H1 (cell line): ENCODE data around the gene MAML3. TPM values are rescaled to one million over a fixed set of nuclear protein-coding genes. Genes with fewer than 3 reads are reported as not detected.

Experiments used
- EP300 ChIP-seq, 2 experiments: IDR thresholded peaks; 1 replicate in 1 of 2; 2 replicates in 1 of 2; pipeline ENCODE4 v1.6.1; 2011 to 2012; ENCODE audit warnings: low read depth in 2 of 2, low read length in 2 of 2, mild to moderate bottlenecking in 2 of 2, borderline replicate concordance in 1 of 2, inconsistent platforms in 1 of 2, moderate library complexity in 1 of 2
- KDM5A ChIP-seq: fragments of 200-600 bp; IDR thresholded peaks from 2 replicates; pipeline ENCODE4 v1.7.1; 2012; ENCODE audit warnings: mild to moderate bottlenecking, low read length, inconsistent platforms, mixed read lengths
- RBBP5 ChIP-seq: IDR thresholded peaks from 2 replicates; pipeline ENCODE4 v1.7.1; 2012; ENCODE audit warnings: low read depth, mild to moderate bottlenecking, inconsistent platforms, low read length, moderate library complexity, borderline replicate concordance
- SP4 ChIP-seq: IDR thresholded peaks from 2 replicates; pipeline ENCODE4 v1.6.1; 2012; ENCODE audit warnings: low read length, inconsistent platforms
- TAF1 ChIP-seq: IDR thresholded peaks from 2 replicates; pipeline ENCODE4 v1.6.1; 2011; ENCODE audit warnings: mild to moderate bottlenecking, low read depth, low read length
- TAF7 ChIP-seq: optimal IDR thresholded peaks from 2 replicates; pipeline ENCODE3; 2011; ENCODE audit warnings: low read depth, mild to moderate bottlenecking, inconsistent platforms, low read length, moderate library complexity, borderline replicate concordance
- ZNF274 ChIP-seq: IDR thresholded peaks from 2 replicates; pipeline ENCODE4 v1.7.0; 2012; ENCODE audit warnings: low read length, borderline replicate concordance; ENCODE audit errors: extremely low read depth
- polyA plus RNA-seq, 7 experiments: library from polyadenylated mRNA; depleted of rRNA in 3 of 7; stranded (reverse) in 5 of 7; unstranded in 2 of 7; fragments of >200 nt in 5 of 7; fragments of 200-250 nt in 2 of 7; gene quantifications; 1 replicate in 5 of 7; 2 replicates in 1 of 7; 4 replicates in 1 of 7; pipeline versions ENCODE4 v1.2.1 to v1.2.3, GENCODE V29; 2011 to 2013; ENCODE audit warnings: missing spikeins in 2 of 7, mixed read lengths in 2 of 7
- total RNA-seq: library from RNA; stranded (reverse); fragmentation: NEBNext Ultra II Directional; extraction: Animal tissue kit (Norgen Biotek cat#: 25700); gene quantifications from 2 replicates; pipeline ENCODE4 v1.2.1, GENCODE V29; 2021
- TF ChIP-seq, protein P1 (sequence below), 3 experiments: IDR thresholded peaks; 1 replicate in 2 of 3; 2 replicates in 1 of 3; pipeline versions ENCODE4 v1.5.1 to v1.6.1; 2011; ENCODE audit warnings: low read length in 3 of 3, mild to moderate bottlenecking in 3 of 3, inconsistent platforms in 2 of 3, low read depth in 1 of 3, moderate library complexity in 1 of 3; ENCODE audit not compliant: insufficient read depth in 1 of 3; ENCODE audit errors: control extremely low read depth in 1 of 3
- TF ChIP-seq, protein P2 (sequence below): IDR thresholded peaks from 2 replicates; pipeline ENCODE4 v1.6.1; 2012; ENCODE audit warnings: inconsistent platforms

Gene MAML3
- total and polyA plus RNA-seq, 2 of the 8 experiments (the other 6 are each of a cell fraction or from before 2014, with no cell fraction given): 2.1 to 5.7 TPM

DNA sequence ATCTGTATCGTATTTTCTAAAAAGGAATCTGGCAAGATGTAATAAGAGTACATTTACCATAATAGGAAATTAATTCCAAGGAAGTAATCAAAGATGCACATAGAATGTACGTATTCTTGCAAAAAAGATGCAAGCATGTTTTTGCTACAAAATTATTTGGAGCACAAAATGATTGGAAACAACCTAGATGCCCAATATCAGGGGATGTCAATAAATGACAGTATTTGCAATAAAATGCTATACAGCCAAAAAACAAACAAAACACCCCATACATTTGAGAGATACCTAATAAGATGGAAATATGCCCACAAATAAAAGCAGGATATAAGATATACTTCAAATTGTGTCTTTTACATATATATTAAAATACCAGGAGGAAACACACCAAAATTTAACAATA is 29.3 kb upstream of the MAML3 start (continued):
- TF ChIP-seq, protein P1, sequence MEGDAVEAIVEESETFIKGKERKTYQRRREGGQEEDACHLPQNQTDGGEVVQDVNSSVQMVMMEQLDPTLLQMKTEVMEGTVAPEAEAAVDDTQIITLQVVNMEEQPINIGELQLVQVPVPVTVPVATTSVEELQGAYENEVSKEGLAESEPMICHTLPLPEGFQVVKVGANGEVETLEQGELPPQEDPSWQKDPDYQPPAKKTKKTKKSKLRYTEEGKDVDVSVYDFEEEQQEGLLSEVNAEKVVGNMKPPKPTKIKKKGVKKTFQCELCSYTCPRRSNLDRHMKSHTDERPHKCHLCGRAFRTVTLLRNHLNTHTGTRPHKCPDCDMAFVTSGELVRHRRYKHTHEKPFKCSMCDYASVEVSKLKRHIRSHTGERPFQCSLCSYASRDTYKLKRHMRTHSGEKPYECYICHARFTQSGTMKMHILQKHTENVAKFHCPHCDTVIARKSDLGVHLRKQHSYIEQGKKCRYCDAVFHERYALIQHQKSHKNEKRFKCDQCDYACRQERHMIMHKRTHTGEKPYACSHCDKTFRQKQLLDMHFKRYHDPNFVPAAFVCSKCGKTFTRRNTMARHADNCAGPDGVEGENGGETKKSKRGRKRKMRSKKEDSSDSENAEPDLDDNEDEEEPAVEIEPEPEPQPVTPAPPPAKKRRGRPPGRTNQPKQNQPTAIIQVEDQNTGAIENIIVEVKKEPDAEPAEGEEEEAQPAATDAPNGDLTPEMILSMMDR (IDR thresholded peaks at IDR 0.05; ENCODE audit: control extremely low read depth in 1 of 3, insufficient read depth in 1 of 3, low read depth in 1 of 3, low read length in 3 of 3): no peak
- TF ChIP-seq TAF7 (no peak), TAF1 (no peak), SP4 (no peak), KDM5A (no peak), EP300 (IDR thresholded peaks at IDR 0.05; ENCODE audit: borderline replicate concordance in 1 of 2, low read depth in 2 of 2, low read length in 2 of 2) (no peak), RBBP5 (no peak), ZNF274 (no peak)
- TF ChIP-seq, protein P2, sequence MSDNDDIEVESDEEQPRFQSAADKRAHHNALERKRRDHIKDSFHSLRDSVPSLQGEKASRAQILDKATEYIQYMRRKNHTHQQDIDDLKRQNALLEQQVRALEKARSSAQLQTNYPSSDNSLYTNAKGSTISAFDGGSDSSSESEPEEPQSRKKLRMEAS: no peak
